Skin epidermis (tissue), 12 donors: ENCODE results near the gene INA.

Experiments used
- H3K27ac ChIP-seq, 21 experiments: fragments of 200-600 bp; sonication (generic) in 11 of 21; one replicate each; pipeline ENCODE4 v1.5.0; 2020; ENCODE audit warnings: mild to moderate bottlenecking in 3 of 21, inconsistent platforms in 2 of 21, moderate library complexity in 2 of 21
- H3K4me3 ChIP-seq, 7 experiments: fragments of 200-600 bp; sonication (generic) in 2 of 7; one replicate each; pipeline ENCODE4 v1.5.0; 2020; ENCODE audit warnings: inconsistent platforms in 2 of 7, mild to moderate bottlenecking in 2 of 7, moderate library complexity in 1 of 7

The INA gene

GRCh38 chr10:103265717-103266329 lies 11.1 kb upstream of the INA start:
- Histone ChIP-seq H3K4me3 (no peak overlapping the region), H3K27ac (no peak overlapping the region)

DNA sequence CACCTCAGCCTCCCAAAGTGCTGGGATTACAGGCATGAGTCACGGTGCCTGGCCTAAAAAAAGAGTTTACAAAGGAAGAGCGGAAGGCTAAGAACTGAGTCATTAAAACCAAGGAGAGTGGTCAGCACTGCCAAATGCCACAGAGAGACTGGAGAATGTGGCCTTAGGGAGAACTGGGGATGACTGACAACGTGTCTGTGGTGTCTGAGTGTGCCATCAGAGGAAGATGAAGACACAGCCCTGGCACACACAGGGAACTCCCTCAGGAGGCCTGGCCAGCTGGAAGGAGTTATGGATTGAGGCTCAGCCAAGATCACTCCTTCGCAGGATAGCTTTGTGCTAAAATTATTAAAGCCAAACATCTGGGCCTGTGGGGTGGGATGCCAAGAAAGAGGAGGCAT lies 3.9 kb upstream of the INA start:
- Histone ChIP-seq H3K4me3 (no peak overlapping the region), H3K27ac (no peak overlapping the region)

- H3K4me3 ChIP-seq = peak overlapping the region in 3 of 7 experiments; percentile 13 to 34 (median 31)
Measured at GRCh38 chr10:103276251-103276895, 565 bp upstream of the INA start.

GRCh38 chr10:103277713-103278536 lies 987 bp downstream of the INA start:
- H3K27ac ChIP-seq = no peak overlapping the region
- H3K4me3 ChIP-seq = peak overlapping the region in 6 of 7 experiments; percentile 8 to 34 (median 21)

More at GRCh38 chr10:103276251-103276895, 565 bp upstream of the INA start:
- H3K27ac ChIP-seq = no peak overlapping the region

DNA sequence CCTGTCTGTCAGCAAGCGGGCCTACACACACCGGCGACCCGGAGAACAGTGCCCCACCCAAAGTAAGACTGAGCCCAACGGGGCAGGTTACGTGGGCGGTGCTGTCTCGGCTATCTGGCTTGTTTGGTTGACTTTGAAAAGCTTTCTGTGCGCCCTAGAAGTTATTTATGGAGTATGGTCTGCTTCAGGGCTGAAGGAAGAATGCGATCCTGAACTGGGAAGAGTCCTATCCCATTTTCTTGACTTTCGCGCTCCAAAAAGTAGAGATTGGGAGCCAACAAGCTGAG lies 1.5 kb downstream of the INA start:
- no peak overlapping the region for H3K27ac ChIP-seq
- no peak overlapping the region for H3K4me3 ChIP-seq

GRCh38 chr10:103278862-103279298 lies 1.9 kb downstream of the INA start:
- H3K27ac ChIP-seq = no peak overlapping the region
- no peak overlapping the region for H3K4me3 ChIP-seq

- H3K27ac ChIP-seq = no peak overlapping the region
Measured at GRCh38 chr10:103280031-103280430, 3.1 kb downstream of the INA start.

DNA sequence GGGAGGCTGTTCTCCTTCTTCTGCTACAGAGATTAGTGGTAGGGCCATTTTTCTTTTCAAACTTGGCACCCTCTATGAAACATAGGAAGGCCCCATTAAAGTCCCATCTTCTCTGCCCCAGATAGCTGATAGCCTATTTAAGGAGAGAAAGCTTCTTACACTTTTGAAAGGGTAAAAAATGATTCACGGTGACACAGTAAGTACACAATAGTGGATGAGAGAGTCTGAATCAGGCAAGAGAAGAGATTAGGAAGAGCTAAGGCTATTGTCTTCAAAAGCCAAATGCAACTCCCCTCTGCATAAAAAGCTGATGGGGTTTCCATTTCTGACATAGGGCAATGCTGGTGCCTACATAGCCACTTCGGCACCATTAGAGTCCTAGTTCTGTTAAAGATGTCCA lies 3.6 kb downstream of the INA start:
- H3K27ac ChIP-seq = no peak overlapping the region

More at GRCh38 chr10:103280031-103280430, 3.1 kb downstream of the INA start:
- H3K4me3 ChIP-seq = no peak overlapping the region

GRCh38 chr10:103281753-103282152 lies 4.8 kb downstream of the INA start:
- no peak overlapping the region for H3K27ac ChIP-seq
- no peak overlapping the region for H3K4me3 ChIP-seq

More for the DNA sequence above, 3.6 kb downstream of the INA start:
- H3K4me3 ChIP-seq = no peak overlapping the region

DNA sequence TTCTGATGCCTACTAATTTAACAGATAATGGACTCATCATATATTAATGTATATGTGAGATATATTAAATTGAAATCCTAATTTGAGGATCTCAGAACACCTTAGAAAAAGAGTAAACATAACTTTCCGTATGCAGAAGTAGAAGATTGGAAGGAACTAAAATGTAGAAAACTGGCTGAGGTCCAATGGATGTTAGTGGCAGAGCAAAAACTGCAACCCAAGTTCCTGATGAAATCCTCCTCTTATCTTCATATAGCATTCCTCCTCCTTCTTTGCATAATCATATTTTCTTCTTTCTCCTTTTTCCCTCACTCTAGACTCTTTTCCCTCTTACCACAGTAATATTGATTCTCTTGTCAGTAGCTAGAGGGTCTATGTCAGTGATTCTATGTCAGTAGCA lies 6.0 kb downstream of the INA start:
- no peak overlapping the region for H3K4me3 ChIP-seq

DNA sequence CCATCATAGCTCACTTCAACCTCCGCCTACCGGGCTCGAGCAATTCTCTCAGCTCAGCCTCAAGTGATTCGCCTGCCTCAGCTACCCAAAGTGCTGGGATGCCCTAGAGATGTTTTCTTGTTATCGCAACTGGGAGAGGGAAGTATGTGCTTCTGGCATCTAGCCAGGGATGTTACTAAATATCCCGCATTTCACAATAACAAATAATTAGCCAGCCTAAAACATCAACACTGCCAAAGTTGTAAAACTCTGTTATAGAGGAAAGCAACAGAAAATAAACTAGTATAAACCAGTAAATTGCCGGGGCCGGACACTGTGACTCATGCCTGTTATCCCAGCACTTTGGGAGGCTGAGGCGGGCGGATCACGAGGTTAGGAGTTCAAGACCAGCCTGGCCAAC lies 7.2 kb downstream of the INA start:
- no peak overlapping the region for H3K27ac ChIP-seq
- H3K4me3 ChIP-seq = no peak overlapping the region

More for the DNA sequence above, 6.0 kb downstream of the INA start:
- H3K27ac ChIP-seq = no peak overlapping the region

DNA sequence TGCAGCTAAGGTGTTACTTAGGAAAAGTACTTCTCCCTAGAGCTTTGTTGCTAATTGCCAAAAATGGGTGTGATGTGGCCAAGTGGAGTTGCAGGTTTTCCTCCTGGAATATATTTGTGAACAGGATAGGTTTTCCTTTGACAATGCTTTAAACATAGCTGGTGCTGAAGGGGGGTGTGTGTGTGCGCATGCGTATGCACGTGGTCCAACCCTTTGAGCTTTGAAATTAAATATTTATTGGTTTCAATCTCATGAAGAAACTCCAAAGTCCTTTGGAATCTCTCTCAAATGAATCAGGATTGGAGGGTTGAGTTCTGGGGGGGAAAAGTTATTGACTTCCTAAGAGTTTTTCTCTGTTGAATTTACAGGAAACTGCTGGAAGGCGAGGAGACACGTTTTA lies 11.1 kb downstream of the INA start:
- Histone ChIP-seq H3K4me3 (no peak overlapping the region), H3K27ac (no peak overlapping the region)

DNA sequence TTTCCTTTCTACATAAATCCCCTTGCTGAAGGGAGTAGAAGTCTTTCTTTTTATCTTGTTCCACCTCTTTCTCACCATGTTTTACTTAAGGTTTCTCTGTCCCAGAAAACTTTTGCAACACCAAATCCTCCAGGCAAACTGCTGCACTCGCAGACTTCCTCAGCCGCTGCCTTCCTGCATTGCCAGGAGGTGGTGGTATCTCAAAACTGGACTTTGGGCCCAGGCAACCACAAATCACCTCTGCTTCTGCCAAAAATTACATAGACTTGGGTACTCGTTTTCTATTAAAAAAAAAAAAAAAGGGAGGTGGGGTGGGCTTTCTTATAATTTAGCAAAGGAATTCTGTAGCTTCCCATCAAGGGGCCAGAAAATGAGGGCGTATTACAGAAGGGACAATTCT lies 14.7 kb downstream of the INA start:
- Histone ChIP-seq H3K4me3 (no peak overlapping the region), H3K27ac (no peak overlapping the region)

- H3K27ac ChIP-seq = no peak overlapping the region
- no peak overlapping the region for H3K4me3 ChIP-seq
Measured at GRCh38 chr10:103295374-103296015, 18.6 kb downstream of the INA start.

DNA sequence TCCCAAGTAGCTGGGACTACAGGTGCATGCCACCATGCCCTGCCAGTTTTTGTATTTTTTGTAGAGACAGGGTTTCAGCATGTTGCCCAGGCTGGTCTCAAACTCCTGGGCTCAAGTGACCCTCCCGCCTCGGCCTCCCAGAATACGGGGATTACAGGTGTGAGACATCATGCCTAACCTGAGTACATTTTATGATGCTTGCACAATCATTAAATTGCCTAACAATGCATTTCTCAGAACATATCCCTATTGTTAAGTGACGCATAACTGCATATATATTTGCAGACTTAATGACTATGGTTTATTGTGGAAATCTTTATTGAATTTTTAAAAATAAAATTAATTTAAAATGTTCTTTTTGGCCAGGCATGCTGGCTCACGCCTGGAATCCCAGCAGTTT lies 30.7 kb downstream of the INA start:
- no peak overlapping the region for H3K4me3 ChIP-seq
- H3K27ac ChIP-seq = no peak overlapping the region

- no peak overlapping the region for H3K27ac ChIP-seq
- no peak overlapping the region for H3K4me3 ChIP-seq
Measured at GRCh38 chr10:103310197-103310596, 33.3 kb downstream of the INA start.

DNA sequence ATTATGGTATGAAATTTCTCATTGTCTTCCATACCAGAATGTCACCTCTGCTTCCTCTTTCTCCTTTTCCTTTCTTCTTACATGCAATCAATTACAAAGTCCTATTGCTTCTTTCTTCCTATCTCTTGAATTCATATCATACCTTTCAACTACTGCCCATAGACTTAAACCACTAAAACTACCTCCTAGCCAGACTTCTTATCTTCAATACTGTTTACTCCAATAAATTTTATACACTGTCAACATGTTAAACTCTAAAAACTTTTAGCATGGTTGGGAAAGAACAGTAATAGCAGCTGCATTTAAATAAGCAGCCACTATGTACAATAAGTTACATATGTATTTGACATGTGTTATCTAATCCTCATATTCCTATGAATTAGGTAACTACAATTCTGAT lies 39.1 kb downstream of the INA start:
- no peak overlapping the region for H3K27ac ChIP-seq
- no peak overlapping the region for H3K4me3 ChIP-seq

- H3K27ac ChIP-seq = no peak overlapping the region
Measured at GRCh38 chr10:103327906-103328305, 51.0 kb downstream of the INA start.

DNA sequence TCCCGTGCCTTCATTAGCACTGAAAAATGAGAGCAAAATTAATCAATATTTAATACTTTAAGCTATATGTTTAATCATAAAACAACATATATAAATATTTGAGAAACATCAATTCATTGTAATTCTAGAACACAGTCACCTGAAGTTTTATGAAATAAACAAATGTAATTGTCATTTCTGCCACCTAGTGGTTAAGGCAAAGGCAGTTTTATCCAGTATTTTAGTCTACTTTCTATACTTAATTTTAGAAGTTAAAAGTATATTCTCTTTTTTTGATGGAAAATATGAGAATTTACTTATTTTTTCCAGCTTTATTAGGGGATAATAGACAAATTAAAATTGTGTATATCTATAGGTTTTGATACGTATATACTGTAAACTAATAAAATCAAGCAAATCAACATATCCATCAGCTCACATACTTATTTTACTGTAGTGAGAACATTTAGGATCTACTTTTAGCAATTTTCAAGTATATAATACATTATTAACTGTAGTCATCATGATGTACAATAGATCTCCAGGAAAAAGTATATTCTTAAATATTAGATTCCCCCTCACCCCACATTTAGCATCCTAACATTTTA lies 57.1 kb downstream of the INA start:
- H3K27ac ChIP-seq = no peak overlapping the region
- H3K4me3 ChIP-seq = no peak overlapping the region

More at GRCh38 chr10:103327906-103328305, 51.0 kb downstream of the INA start:
- H3K4me3 ChIP-seq = no peak overlapping the region

DNA sequence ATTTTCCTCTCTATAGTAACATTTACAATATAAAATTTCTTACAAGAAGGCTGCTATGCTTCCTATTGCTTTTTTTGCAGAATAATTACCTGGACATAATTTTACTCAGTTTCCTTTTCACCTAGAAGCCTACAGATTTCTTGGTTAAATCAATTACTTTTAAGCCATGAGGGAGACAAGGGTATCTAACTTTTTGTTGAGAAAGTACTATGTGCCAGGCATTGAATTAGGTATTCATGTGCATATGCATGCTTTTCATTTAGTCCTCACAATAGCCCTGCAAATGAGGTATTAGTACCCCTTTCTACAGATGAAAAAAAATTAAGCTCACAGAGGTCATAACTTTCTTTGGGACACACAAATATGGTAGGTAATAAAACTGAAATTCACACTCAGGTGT lies 57.6 kb downstream of the INA start:
- Histone ChIP-seq H3K27ac (no peak overlapping the region), H3K4me3 (no peak overlapping the region)
